Activated CD8-positive, alpha-beta memory T cell treated with anti-CD3 and anti-CD28 coated beads, Interleukin-2, amount 50 U/mL, for 1 hour (primary cell): ENCODE data around the gene CUEDC1.

Source experiments
- DNase-seq: peaks from one replicate; pipeline ENCODE4 v3.0.0-alpha.2; 2020; ENCODE audit errors: extremely low read depth

Gene CUEDC1

GRCh38 chr17:57915985-57916757 lies 39.0 kb downstream of the CUEDC1 start:
- DNase-seq: no peak

- DNase-seq: no peak
Measured at GRCh38 chr17:57915544-57915943, 39.7 kb downstream of the CUEDC1 start.

- DNase-seq: no peak
Measured at GRCh38 chr17:57914273-57915142, 40.7 kb downstream of the CUEDC1 start.

- DNase-seq: no peak
Measured at GRCh38 chr17:57913575-57914272, 41.5 kb downstream of the CUEDC1 start.

- no peak for DNase-seq
Measured at GRCh38 chr17:57911834-57912673, 43.2 kb downstream of the CUEDC1 start.

- DNase-seq: no peak
Measured at GRCh38 chr17:57910462-57911420, 44.5 kb downstream of the CUEDC1 start.

GRCh38 chr17:57909551-57909950 lies 45.7 kb downstream of the CUEDC1 start:
- DNase-seq: no peak

GRCh38 chr17:57908278-57908677 lies 46.9 kb downstream of the CUEDC1 start:
- no peak for DNase-seq

GRCh38 chr17:57906910-57907309 lies 48.3 kb downstream of the CUEDC1 start:
- no peak for DNase-seq

GRCh38 chr17:57905875-57906455 lies 49.2 kb downstream of the CUEDC1 start:
- DNase-seq: no peak

- DNase-seq: no peak
Measured at GRCh38 chr17:57903961-57904360, 51.3 kb downstream of the CUEDC1 start.

GRCh38 chr17:57902800-57903759 lies 52.1 kb downstream of the CUEDC1 start:
- DNase-seq: no peak

- no peak for DNase-seq
Measured at GRCh38 chr17:57902117-57902799, 53.0 kb downstream of the CUEDC1 start.

- DNase-seq: no peak
Measured at GRCh38 chr17:57900991-57901743, 54.0 kb downstream of the CUEDC1 start.

GRCh38 chr17:57899822-57900221 lies 55.4 kb downstream of the CUEDC1 start:
- no peak for DNase-seq

- DNase-seq: no peak
Measured at GRCh38 chr17:57899391-57899790, 55.8 kb downstream of the CUEDC1 start.
